Stomach (tissue), 9 donors: ENCODE results near the gene NODAL. TPM values are rescaled to one million over a fixed set of nuclear protein-coding genes. Genes with fewer than 3 reads are reported as not detected.

ENCODE experiments used
- DNase-seq, 2 donors: peaks; one replicate each; pipeline versions ENCODE4 v3.0.0 to v3.0.0-alpha.2; 2013 to 2019
- H3K27ac ChIP-seq, 5 donors: fragments of 200-600 bp in 4 of 5; sonication (generic) in 4 of 5; one replicate each; pipeline ENCODE4 v1.5.1; 2013 to 2019; ENCODE audit warnings: mild to moderate bottlenecking in 1 of 5, moderate library complexity in 1 of 5
- H3K27me3 ChIP-seq, 3 donors: fragments of 200-600 bp; sonication (generic); one replicate each; pipeline ENCODE4 v1.5.1; 2017 to 2019; ENCODE audit warnings: mixed run types in 1 of 3
- H3K36me3 ChIP-seq, 4 donors: fragments of 200-600 bp; sonication (generic); 1 replicate in 3 of 4; 2 replicates in 1 of 4; pipeline ENCODE4 v1.5.1; 2016 to 2019
- H3K4me1 ChIP-seq, 4 donors: fragments of 200-600 bp; sonication (generic); one replicate each; pipeline ENCODE4 v1.5.1; 2016 to 2019
- H3K4me3 ChIP-seq, 4 donors: fragments of 200-600 bp; sonication (generic) in 3 of 4; one replicate each; pipeline ENCODE4 v1.5.1; 2016 to 2019; ENCODE audit warnings: mild to moderate bottlenecking in 1 of 4
- H3K9me3 ChIP-seq, 4 donors: fragments of 200-600 bp; sonication (generic); one replicate each; pipeline ENCODE4 v1.5.1; 2016 to 2019
- EP300 ChIP-seq: sonication (generic); formaldehyde crosslinking; IDR thresholded peaks from one replicate; pipeline ENCODE4 v1.6.1; 2017; ENCODE audit warnings: antibody characterized with exemption
- POLR2A ChIP-seq, 4 donors: fragments of 450-650 bp; IDR thresholded peaks; one replicate each; pipeline ENCODE4 v1.6.1; 2016; ENCODE audit warnings: antibody characterized with exemption in 4 of 4, control low read depth in 2 of 4, mild to moderate bottlenecking in 1 of 4, moderate library complexity in 1 of 4
- POLR2AphosphoS5 ChIP-seq, 3 donors: sonication (generic); formaldehyde crosslinking; IDR thresholded peaks; one replicate each; pipeline ENCODE4 v1.6.1; 2016; ENCODE audit warnings: antibody characterized with exemption in 3 of 3
- WGBS, 5 donors: extraction: QIAGEN DNeasy Blood & Tissue Kit in 3 of 5; methylation state at CpG; one replicate each; pipeline versions ENCODE4 v1.1.5 to v1.1.7; 2013 to 2018; 5-methylcytosine and 5-hydroxymethylcytosine counted together
- intact Hi-C: fragments of 100-400 bp; cut with DNase I; formaldehyde crosslinking; loops from one replicate; pipeline ENCODE4 v1.15.1; 2023; ENCODE audit warnings: low total_unique reads
- polyA plus RNA-seq, 3 donors: library from polyadenylated mRNA; stranded (reverse); fragments of 200-250 nt; gene quantifications; one replicate each; pipeline ENCODE4 v1.2.3, GENCODE V29; 2013
- total RNA-seq, 5 donors: library from RNA; depleted of rRNA; stranded (reverse); fragments of >200 nt; gene quantifications; one replicate each; pipeline versions ENCODE4 v1.1.0 to v1.2.3, GENCODE V29; 2014 to 2016
- TF ChIP-seq, protein P1 (sequence below), 7 experiments: fragments of 450-650 bp in 4 of 7; fragments of 200-600 bp in 3 of 7; sonication (generic) in 3 of 7; IDR thresholded peaks; one replicate each; pipeline ENCODE4 v1.5.1; 2016 to 2019; ENCODE audit warnings: antibody characterized with exemption in 7 of 7, control low read depth in 2 of 7, mild to moderate bottlenecking in 1 of 7
- donor health status: healthy with polysubstance abuse.
- donor health status: Bipolar disorder and iron deficiency.
- donor health status: healthy.

NODAL gene
- total and polyA plus RNA-seq, 8 donors, result not detected

DNA sequence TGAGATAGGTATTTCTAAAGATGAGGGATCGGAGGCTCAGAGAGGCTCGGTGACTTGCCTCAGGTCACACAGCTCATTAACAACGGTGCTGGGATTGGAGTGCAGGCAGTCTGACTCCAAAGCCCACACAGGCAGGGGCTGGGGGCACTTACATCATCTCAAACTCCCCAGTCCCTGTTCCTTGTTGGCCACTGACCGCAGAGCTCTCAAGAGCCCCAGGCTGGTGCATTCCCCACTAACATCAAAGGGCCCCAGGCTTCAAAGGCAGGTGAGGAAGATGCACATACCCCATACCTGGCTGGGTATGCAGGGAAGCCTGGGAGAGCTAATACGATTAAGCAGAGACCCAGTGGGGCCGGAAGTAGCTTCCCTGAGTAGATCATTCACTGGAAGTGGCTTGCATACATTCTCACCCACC, 13.7 kb upstream of the NODAL start:
- no peak for DNase-seq
- intact Hi-C loops, result loop anchor here (10.0 kb wide), 1 partner anchor 300 kb away; no protein-coding TSS in a partner anchor

DNA sequence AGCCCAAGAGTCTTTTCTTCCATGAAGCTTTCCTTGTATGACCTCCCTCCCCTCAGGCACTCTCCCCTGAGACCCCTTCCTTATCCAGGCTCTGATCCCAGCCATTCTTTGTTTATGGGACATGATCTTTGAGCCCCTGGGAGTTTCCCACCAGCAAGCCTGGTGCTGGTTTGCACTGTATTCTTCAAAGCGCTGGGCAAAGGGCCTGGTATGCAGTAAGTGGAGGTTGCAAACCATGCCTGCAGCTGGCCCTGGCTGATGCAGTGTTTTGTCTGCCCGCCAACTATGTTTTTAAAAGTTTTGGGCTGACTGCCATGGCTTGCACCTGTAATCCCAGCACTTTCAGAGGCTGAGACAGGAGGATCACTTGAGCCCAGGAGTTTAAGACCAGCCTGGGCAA, 6.8 kb upstream of the NODAL start:
- H3K27me3 ChIP-seq, result peaks cover 0 to 22% (median 0%) of the 10 kb centered on the region in 3 donors
- TF ChIP-seq, protein P1, sequence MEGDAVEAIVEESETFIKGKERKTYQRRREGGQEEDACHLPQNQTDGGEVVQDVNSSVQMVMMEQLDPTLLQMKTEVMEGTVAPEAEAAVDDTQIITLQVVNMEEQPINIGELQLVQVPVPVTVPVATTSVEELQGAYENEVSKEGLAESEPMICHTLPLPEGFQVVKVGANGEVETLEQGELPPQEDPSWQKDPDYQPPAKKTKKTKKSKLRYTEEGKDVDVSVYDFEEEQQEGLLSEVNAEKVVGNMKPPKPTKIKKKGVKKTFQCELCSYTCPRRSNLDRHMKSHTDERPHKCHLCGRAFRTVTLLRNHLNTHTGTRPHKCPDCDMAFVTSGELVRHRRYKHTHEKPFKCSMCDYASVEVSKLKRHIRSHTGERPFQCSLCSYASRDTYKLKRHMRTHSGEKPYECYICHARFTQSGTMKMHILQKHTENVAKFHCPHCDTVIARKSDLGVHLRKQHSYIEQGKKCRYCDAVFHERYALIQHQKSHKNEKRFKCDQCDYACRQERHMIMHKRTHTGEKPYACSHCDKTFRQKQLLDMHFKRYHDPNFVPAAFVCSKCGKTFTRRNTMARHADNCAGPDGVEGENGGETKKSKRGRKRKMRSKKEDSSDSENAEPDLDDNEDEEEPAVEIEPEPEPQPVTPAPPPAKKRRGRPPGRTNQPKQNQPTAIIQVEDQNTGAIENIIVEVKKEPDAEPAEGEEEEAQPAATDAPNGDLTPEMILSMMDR (IDR thresholded peaks at IDR 0.05), result no peak
- TF ChIP-seq EP300 (no peak), POLR2AphosphoS5 (IDR thresholded peaks at IDR 0.05) (no peak), POLR2A (IDR thresholded peaks at IDR 0.05) (no peak)
- H3K4me3 ChIP-seq, result no peak overlapping the region
- peaks cover 0 to 18% (median 8%) of the 10 kb centered on the region in 4 donors for H3K4me1 ChIP-seq
- H3K27ac ChIP-seq, result no peak overlapping the region
- H3K9me3 ChIP-seq, result no peaks in the 10 kb centered on the region
- intact Hi-C loops, result no loop called here
- DNase-seq, result peak in 1 of 2 donors; percentile 44
- 46 to 84% (median 65%) methylated on average over 2 of the region's 2 CpGs for WGBS, 5 donors
- no peaks in the 10 kb centered on the region for H3K36me3 ChIP-seq

More for the DNA sequence above, 13.7 kb upstream of the NODAL start:
- WGBS, 5 donors, result 47 to 72% (median 62%) methylated on average over 5 to 6 of the region's 6 CpGs
- Histone ChIP-seq H3K36me3 (no peaks in the 10 kb centered on the region), H3K4me1 (peaks cover 18 to 24% (median 21%) of the 10 kb centered on the region in 4 donors), H3K27me3 (peaks cover 0 to 53% (median 27%) of the 10 kb centered on the region in 3 donors), H3K9me3 (no peaks in the 10 kb centered on the region), H3K4me3 (no peak overlapping the region), H3K27ac (no peak overlapping the region)
- TF ChIP-seq POLR2A (IDR thresholded peaks at IDR 0.05) (no peak), EP300 (no peak), POLR2AphosphoS5 (IDR thresholded peaks at IDR 0.05) (no peak)
- TF ChIP-seq, protein P1 (IDR thresholded peaks at IDR 0.05), result no peak

DNA sequence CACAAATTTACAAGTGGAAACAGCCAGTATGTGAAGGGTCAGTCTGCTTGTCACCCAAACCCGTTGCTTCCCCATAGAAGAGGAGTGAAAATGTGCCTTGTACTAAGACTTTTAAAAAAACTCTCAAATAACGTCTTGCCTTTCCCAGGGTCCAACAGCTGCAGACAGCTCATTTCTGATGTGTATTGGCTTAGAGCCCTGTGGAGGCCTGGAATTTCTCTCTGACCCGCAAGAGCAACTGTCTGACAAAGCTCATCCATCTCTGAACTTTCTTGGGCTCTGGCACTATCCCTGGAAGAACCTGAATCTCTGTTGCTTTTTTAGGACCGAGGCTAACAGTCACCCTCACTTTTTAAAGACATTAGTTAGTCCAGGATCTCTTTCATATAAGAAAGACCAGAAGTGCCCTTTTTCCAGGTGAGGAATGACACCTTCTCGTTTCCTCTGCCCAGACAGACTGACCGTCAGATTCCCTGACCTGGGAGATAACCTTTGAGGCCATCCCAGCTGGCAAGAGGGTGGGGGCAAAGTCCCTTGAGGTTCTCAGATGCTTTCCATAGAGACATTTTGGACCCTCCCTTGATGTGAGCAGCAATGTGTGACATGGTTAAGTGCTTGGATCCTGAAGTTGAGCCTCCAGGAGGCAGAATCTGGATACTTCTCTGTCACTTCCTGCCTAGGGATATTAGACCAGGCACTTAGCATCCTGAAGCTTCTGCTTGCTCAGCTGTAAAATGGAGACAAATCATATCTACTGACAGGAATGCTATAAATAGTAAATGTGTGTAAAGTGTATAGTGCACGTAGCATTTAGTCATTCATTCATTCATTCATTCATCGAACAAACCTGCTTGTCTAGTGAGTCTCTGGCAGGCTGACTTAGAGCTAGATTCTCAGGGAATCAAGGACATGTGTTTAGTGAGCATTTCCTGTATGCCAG, 4.5 kb upstream of the NODAL start:
- peaks cover 0 to 44% (median 15%) of the 10 kb centered on the region in 3 donors for H3K27me3 ChIP-seq
- H3K27ac ChIP-seq, result peak overlapping the region in 1 of 5 donors; percentile 70
- DNase-seq, result peak in 1 of 2 donors; percentile 85
- no peaks in the 10 kb centered on the region for H3K9me3 ChIP-seq
- no peak overlapping the region for H3K4me3 ChIP-seq
- TF ChIP-seq POLR2AphosphoS5 (IDR thresholded peaks at IDR 0.05), result peak in 2 of 3 donors; percentile 19 to 29
- TF ChIP-seq, protein P1 (IDR thresholded peaks at IDR 0.05), result no peak
- TF ChIP-seq EP300, result no peak
- TF ChIP-seq POLR2A (IDR thresholded peaks at IDR 0.05), result no peak
- 47 to 54% (median 47%) methylated on average over 8 of the region's 8 CpGs for WGBS, 5 donors
- intact Hi-C loops, result no loop called here
- H3K4me1 ChIP-seq, result peaks cover 5 to 25% (median 15%) of the 10 kb centered on the region in 4 donors
- H3K36me3 ChIP-seq, result no peaks in the 10 kb centered on the region

DNA sequence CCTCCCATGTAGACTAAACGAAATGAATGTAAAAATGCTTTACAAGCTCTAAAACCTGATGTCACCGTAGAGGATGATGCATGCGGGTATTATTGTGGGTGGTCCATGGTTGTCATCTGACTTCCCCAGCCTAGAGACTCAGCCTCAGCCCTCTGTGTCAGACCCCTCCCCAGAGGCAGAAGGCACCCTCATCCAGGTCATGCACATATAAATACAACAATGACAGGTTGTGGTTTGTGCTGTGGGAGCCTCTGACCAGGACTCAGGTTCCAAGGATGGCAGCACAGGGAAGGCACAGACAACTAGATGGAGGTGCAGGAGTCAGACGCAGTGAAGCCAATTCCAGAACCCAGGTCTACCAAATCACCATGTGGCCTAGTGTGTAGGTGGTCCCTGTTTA, 3.3 kb upstream of the NODAL start:
- Histone ChIP-seq H3K27me3 (peaks cover 0 to 46% (median 27%) of the 10 kb centered on the region in 3 donors), H3K4me3 (no peak overlapping the region), H3K36me3 (no peaks in the 10 kb centered on the region), H3K9me3 (no peaks in the 10 kb centered on the region), H3K4me1 (peaks cover 14 to 35% (median 24%) of the 10 kb centered on the region in 4 donors), H3K27ac (no peak overlapping the region)
- intact Hi-C loops, result no loop called here
- 84 to 93% (median 86%) methylated on average over 4 of the region's 4 CpGs for WGBS, 5 donors
- TF ChIP-seq, protein P1 (IDR thresholded peaks at IDR 0.05), result no peak
- no peak for TF ChIP-seq POLR2AphosphoS5 (IDR thresholded peaks at IDR 0.05)
- no peak for DNase-seq
